GM18519 (cell line): ENCODE data around the gene ZNF22.
A peak's percentile ranks its signal among the peaks of the same experiment; 100 is the strongest.

Experiments used
- ATAC-seq: cut with Tn5 transposase; IDR thresholded peaks from one replicate; pipeline ENCODE4 v1.9.1; 2021; ENCODE audit warnings: mild to moderate bottlenecking, moderate library complexity; ENCODE audit not compliant: unreplicated experiment, low FRiP score

ZNF22 gene

GRCh38 chr10:44988957-44989585, 11.7 kb upstream of the ZNF22 start:
- no peak for ATAC-seq

DNA sequence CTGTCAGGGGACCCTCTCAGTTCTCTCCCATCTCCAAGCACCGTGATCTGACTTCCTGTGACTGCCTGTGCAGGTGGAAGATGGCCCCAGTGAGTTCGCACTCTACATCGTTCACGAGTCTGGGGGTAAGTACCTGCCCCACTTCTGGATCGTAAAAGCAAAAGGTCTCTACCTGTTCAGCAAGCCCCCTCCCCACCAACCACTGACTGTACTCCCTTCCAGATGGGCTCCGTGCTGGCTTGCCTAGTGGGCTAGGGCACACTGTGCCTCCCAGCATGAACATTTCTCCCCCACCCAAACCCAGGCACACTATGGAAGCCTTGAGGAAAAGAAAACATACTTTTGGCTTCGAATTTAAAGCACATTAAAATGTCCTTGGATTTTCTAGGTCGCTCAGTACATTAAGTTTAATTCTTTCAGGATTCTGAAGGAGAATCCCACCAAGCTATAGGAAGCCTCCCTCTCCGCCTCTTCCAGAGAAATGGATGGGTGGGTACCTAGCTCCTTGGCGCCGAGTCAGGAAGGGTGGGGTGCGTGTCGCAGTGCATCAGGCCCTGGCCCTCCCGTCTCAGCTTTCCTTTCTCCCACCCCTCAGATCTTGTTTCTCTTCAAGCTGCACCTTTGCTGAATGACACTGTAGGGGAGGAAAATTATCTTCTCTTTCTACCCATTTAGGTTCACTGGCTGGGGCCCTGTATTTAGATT, 11.0 kb upstream of the ZNF22 start:
- no peak for ATAC-seq

GRCh38 chr10:44990302-44990655, 10.4 kb upstream of the ZNF22 start:
- ATAC-seq, result no peak

GRCh38 chr10:44990965-44991364, 9.8 kb upstream of the ZNF22 start:
- ATAC-seq, result no peak

DNA sequence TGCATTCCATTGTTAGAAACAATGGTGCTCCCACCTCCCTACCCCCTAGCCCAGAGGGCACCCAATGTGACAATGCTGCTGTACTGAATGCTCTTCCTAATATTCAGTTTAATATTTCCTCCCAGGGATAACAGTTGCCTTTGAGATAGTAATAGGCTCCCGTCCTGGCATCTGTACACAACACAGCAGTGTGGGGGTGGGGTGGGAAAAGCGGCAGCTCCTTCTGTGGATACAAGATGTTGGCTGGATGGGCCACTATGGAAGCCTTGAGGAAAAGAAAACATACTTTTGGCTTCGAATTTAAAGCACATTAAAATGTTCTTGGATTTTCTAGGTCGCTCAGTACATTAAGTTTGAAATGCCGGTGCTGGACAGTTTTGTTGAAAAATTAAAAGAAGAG, 9.2 kb upstream of the ZNF22 start:
- ATAC-seq, result no peak

GRCh38 chr10:44992070-44992731, 8.5 kb upstream of the ZNF22 start:
- ATAC-seq, result no peak

GRCh38 chr10:44992732-44993225, 7.9 kb upstream of the ZNF22 start:
- no peak for ATAC-seq

GRCh38 chr10:44993226-44993921, 7.3 kb upstream of the ZNF22 start:
- no peak for ATAC-seq

- ATAC-seq, result no peak
Observed at GRCh38 chr10:44993922-44994751, 6.6 kb upstream of the ZNF22 start.

DNA sequence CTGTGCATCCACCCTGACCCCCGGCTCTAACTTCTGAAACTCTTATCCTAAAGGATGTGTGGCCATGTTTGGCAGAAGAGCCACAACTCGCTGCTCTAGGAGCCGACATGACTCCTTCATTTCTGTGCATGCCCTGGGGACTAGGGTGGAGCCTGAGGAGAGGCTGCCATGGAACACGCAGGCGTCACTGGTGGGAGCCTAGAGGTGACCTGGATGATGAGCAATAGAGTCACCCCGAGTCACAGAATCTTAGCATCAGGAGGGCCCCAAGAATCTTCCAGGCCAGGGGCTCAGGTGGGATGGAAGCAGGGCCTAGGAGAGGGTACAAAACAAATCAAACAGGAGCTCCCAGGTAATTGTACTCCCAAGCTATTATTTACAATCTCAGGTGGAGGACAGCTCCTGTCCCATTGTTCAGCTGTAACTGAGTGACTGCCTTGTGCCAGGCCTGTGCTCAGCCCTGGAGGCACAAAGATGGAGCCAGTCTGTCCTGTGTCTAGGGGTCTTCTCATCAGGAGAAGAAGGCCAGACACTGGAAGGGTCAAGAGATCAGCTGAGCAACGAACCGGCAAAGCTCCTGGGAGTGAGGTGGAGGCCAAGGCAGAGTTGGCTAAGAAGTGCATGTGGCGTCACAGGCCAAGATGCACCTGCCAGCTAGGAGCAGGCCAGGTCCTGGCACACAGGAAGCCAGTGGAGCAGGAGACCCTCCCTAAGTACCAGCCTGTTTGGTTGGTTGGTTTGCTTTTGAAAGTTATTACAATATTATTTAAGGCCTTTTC, 5.8 kb upstream of the ZNF22 start:
- ATAC-seq, result no peak

- no peak for ATAC-seq
Observed at GRCh38 chr10:44995581-44995913, 5.2 kb upstream of the ZNF22 start.

GRCh38 chr10:44995914-44996669, 4.6 kb upstream of the ZNF22 start:
- no peak for ATAC-seq

GRCh38 chr10:44997105-44997748, 3.5 kb upstream of the ZNF22 start:
- ATAC-seq, result no peak

DNA sequence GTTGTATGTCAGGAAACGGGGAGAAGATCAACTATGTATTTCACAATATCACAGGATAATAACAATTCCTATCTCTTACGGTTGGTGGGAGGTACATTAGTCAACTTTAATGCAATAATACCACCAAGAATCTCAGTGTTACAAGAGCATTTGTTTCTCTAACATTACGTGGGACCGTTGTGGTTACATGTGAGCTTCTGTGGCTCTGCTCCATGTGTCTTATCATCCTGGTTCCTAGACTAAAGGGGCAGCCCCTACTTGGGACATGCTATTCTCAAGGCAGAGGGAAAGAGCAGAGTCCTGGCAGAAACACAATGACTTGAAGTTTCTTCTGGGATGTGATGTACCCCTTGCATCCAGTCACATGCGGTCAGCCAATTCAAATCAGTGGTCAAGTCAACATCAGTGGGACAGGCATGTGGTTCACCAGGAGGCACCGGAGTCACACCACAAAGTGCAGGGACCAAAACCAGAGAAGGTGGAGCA, 2.5 kb upstream of the ZNF22 start:
- no peak for ATAC-seq

- no peak for ATAC-seq
Observed at GRCh38 chr10:45000138-45000751, 478 bp upstream of the ZNF22 start.

DNA sequence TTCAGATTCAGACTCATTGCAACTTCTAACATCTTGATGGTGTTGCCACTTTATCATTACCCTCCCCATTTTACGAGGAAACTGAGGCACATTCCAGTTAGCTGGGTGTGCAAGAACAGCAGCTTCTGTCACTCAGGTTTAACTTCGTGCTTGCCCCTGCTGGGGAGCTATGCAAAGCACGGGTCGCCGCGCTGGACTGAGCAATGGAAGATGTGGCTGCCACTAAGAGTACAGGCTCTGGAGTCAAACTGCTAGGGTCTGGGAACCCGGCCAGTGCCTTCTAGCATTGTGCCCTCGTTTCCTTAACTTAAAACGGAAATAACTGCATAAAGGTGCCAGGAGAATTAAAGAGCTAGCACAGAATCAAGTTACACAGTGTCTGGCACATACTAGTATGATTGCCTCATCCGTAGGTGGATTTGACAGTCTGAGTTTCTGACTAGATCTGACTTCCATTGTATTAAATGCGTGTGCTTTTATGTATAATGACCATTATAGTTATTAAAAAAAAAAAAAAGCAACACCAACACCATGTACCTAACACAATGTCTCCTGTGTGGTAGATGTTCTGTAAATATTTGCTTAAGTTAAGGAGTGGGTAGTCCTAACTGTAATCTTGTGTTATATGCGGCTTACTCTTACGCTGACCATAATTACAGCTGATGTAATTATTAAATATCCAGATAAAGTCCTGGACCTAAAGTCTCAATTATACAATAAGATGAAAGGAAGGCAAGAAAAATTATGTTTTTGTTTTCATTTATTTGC, 842 bp downstream of the ZNF22 start:
- peak; percentile 66 for ATAC-seq

GRCh38 chr10:45003432-45004000, 2.8 kb downstream of the ZNF22 start:
- no peak for ATAC-seq
